Suprapubic skin (tissue), 4 donors: ENCODE measurements around the gene NELL1.

Experiments
- EP300 ChIP-seq: sonication (generic); formaldehyde crosslinking; IDR thresholded peaks from one replicate; pipeline ENCODE4 v1.6.1; 2017; ENCODE audit warnings: antibody characterized with exemption
- POLR2A ChIP-seq, 2 donors: fragments of 450-650 bp; IDR thresholded peaks; one replicate each; pipeline ENCODE4 v1.6.1; 2017; ENCODE audit warnings: antibody characterized with exemption in 2 of 2, mild to moderate bottlenecking in 2 of 2, moderate library complexity in 2 of 2
- POLR2AphosphoS5 ChIP-seq, 3 donors: sonication (generic); formaldehyde crosslinking; IDR thresholded peaks; one replicate each; pipeline ENCODE4 v1.6.1; 2017; ENCODE audit warnings: antibody characterized with exemption in 3 of 3

DNA sequence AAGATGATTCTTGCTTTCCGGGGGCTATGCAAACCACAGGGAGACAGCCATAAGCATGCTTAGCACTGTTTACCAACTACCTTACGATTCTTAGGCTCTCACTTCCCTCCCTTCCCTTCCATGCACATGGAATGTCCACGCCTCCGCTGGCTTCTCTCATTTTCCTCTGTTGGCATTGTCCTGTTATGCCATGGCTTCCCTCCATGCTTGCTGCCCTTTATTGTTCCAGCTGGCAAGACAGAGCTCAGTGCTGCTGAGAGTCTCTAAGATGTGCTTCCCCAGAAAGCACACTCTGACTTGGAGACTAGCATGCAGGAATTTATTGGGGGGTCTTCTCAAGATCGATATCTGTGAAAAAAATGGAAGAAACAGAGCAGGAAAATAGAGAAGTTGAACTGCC, 379.2 kb downstream of the NELL1 start:
- no peak for TF ChIP-seq EP300
- no peak for TF ChIP-seq POLR2AphosphoS5 (IDR thresholded peaks at IDR 0.05)
- TF ChIP-seq POLR2A (IDR thresholded peaks at IDR 0.05), result no peak
